Nucleus accumbens (tissue), 56 donors: ENCODE data around the gene SPDYC.

Source experiments
- DNase-seq, 56 donors: peaks; one replicate each; lab custom pipeline; 2025; lab: John Stamatoyannopoulos, UW

The SPDYC gene

DNA sequence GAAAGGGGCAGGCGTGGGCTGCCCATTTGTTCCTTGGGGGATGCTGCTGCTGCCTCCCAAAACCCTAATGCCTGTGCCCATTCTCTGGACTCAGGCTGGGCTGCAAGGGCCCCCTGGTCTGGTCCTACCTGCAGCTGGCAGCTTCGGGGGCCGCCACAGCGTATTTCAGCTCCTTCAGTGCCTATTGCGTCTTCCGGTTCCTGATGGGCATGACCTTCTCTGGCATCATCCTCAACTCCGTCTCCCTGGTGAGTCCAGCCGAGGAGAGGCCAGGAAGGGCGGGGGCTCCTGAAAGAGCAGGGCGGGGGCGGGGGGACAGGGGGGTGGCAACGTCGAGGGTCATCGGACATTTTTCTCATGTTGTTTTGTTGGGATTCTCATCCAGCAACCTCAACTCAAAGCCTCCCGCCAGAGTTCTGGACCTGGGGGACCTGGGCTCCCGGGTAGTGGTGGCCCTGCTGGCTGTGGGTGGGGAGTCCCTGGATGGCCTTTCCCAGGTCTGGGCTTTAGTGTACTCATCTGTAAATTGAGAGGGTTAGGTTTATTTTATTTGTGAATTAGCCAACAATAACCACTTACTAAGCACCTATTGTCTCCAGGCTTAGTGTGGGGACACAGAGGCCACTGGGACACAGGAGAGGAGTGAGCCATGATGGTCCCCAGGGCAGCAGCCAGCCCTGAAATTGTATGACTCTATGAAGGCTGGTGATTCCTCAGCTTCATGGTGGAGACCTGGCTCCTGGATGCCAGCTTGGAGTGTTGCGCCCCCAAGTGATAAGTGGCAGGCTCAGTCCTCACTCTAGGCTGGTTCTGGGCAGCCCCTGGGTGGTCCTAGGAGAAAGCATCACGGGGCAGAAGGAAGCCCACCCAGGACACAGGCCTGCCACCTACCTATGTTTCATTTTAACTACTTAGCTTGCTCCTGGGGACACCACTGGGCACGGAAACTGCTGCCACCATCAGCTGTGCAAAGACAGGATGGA, 47.7 kb downstream of the SPDYC start:
- no peak for DNase-seq

DNA sequence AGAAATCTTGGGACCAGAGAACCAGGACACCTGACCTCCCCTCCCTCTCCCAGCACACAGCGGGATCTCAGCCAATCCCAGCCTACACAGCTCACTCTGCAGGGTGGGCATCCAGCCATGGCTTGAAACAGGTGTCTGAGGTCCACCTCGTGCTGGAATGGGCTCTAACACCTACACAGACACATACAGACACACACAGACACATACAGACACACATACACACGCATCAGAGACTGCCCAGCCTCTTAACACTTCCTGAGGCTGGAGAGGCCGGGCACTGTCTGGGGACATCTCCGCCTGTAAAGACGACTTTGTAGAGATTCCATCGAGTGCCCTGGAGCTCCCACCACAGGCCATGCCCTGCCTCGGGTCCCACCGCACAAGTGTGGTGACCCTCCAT, 48.4 kb downstream of the SPDYC start:
- no peak for DNase-seq

DNA sequence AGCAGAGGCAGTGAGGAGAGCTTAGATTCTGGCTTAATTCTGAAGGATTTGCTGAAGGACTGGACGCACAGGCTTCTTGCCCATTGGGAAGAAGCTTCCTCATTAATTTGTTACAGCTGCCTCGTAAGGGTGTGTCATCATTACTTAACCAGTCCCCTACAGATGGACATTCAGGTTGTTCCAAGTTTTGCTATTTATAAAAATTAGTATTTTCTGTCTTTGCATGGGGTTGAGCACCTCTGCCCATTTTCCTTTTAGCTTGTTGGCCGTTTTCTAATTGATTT, 49.8 kb downstream of the SPDYC start:
- DNase-seq: no peak

DNA sequence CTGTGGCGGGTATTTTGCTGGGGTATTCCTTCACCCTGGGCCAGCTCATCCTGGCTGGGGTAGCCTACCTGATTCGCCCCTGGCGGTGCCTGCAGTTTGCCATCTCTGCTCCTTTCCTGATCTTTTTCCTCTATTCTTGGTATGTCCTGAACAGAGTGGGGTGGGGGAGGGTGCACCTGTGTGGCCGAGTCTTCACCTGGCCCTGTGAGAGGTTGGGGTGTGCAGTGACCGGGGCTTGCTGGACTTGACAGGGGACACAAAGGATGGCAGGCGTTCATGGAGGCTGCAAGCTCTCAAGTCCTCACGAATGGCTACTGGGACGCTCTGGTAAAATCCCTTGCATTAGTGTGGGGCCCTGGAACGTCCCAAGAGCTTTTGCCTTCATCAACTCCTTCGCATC, 51.0 kb downstream of the SPDYC start:
- no peak for DNase-seq
